ENCODE measurements around the gene CENPO. TPM values are rescaled to one million over a fixed set of nuclear protein-coding genes. Genes with fewer than 3 reads are reported as not detected.

Gene CENPO
- total RNA-seq, 1 experiment from 2014 or later: 38.6 TPM

- TF ChIP-seq ZNF281 (CRISPR knock-in tag; IDR thresholded peaks at IDR 0.05) (no peak), E2F5 (CRISPR knock-in tag; IDR thresholded peaks at IDR 0.05) (no peak), STAT6 (CRISPR knock-in tag; conservative IDR thresholded peaks at IDR 0.05; ENCODE audit: low read depth) (no peak), PRDM15 (CRISPR knock-in tag; IDR thresholded peaks at IDR 0.05) (no peak), KAT7 (CRISPR knock-in tag; IDR thresholded peaks at IDR 0.05; ENCODE audit: borderline replicate concordance) (no peak), ZNF423 (CRISPR knock-in tag; IDR thresholded peaks at IDR 0.05) (no peak), CTCF (IDR thresholded peaks at IDR 0.05) (no peak), JAZF1 (CRISPR knock-in tag; IDR thresholded peaks at IDR 0.05) (no peak), GABPB1 (CRISPR knock-in tag; IDR thresholded peaks at IDR 0.05) (no peak), FOXP4 (CRISPR knock-in tag; IDR thresholded peaks at IDR 0.05) (no peak), SMAD4 (CRISPR knock-in tag; IDR thresholded peaks at IDR 0.05) (no peak), ATF2 (CRISPR knock-in tag; IDR thresholded peaks at IDR 0.05; ENCODE audit: borderline replicate concordance, low read depth) (no peak), MAX (CRISPR knock-in tag; IDR thresholded peaks at IDR 0.05) (no peak)
These were observed 44.8 kb downstream of the CENPO start (continued) for GRCh38 chr2:24837996-24838513.
